GM19324 (cell line): ENCODE data around the gene ECEL1.

Source experiments
- ATAC-seq: cut with Tn5 transposase; IDR thresholded peaks from one replicate; pipeline ENCODE4 v1.9.1; 2021; ENCODE audit warnings: mild to moderate bottlenecking, moderate library complexity; ENCODE audit not compliant: unreplicated experiment, low FRiP score

ECEL1 gene

DNA sequence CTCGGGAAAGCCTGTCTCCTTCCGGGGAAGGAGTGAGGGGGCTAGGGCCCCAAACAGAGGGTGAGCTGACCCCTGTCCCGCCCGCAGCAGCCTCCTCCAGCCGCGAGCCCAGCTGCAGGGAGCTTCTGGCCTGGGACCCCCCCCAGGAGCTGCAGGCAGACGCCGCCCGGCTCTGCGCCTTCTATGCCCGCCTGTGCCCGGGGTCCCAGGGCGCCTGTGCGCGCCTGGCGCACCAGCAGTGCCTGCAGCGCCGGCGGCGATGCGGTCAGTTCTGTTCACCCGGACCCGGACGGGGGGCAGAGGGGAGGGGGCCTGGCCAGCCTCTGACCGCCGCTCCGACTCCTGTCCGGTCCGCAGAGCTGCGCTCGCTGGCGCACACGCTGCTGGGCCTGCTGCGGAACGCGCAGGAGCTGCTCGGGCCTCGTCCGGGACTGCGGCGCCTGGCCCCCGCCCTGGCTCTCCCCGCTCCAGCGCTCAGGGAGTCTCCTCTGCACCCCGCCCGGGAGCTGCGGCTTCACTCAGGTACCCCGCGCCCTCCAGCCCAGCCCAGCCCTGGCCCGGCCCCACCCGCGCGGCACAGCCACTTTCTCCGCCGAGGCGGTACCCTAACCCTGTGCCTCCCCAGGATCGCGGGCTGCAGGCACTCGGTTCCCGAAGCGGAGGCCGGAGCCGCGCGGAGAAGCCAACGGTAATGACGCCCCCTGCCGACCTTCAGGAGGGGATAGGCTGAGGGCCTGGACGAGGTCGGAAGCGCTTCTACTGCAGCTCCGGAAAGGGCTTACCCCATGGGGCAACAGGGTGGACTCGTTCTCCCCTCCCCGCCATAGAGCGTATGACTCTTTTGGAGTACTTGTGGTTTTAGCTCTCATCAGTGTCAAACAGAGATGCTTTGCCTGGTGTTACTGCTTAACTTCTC is 36.3 kb upstream of the ECEL1 start:
- ATAC-seq, result no peak

GRCh38 chr2:232523402-232523681 is 35.7 kb upstream of the ECEL1 start:
- no peak for ATAC-seq

DNA sequence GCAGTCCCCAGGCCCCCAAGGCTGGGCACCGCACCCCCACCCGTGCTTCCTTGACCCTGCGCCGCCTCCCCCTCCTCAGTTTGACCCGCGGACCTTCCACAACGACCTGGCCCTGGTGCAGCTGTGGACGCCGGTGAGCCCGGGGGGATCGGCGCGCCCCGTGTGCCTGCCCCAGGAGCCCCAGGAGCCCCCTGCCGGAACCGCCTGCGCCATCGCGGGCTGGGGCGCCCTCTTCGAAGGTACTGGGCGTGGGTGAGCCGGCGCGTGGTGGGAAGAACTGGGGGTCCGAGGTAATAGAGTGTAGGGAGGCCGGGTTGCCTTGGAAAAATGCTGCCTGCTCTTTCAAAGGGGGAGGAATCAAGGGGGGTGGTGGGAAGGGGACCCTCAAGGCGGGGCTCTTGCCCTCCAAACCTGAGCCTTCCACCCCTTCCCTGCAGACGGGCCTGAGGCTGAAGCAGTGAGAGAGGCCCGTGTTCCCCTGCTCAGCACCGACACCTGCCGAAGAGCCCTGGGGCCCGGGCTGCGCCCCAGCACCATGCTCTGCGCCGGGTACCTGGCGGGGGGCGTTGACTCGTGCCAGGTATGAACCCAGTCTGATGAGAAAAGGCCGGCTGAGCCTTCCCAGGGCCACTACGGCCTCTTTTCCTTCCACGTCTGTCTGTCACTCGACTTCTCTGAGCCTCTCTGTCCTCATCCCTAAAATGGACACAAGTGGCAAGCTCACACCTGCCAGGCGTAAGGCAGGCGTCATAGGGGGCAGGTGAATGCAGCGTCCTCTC is 35.2 kb upstream of the ECEL1 start:
- no peak for ATAC-seq

DNA sequence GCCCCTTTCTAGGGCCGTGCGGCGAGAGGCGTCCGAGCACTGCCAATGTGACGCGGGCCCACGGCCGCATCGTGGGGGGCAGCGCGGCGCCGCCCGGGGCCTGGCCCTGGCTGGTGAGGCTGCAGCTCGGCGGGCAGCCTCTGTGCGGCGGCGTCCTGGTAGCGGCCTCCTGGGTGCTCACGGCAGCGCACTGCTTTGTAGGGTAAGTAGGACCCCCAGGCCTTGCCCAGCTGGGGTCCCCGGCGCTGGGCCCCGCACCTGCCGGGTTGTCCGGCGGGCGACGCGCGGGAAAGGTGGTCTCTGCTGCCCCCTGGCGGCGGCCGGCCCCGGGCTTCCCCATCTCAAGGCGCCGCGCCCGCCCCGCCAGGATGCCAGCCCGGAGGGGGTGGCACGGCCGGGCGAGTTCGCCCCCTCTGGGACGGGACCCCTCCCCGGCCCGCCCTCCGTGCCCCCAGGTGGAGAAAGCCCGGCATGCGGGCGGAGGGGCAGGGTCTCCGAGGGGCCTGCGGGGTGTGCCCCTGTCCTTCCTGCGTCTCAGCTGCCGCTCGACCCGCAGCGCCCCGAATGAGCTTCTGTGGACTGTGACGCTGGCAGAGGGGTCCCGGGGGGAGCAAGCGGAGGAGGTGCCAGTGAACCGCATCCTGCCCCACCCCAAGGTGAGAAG is 34.5 kb upstream of the ECEL1 start:
- no peak for ATAC-seq

GRCh38 chr2:232521098-232521497 is 33.5 kb upstream of the ECEL1 start:
- ATAC-seq, result no peak

DNA sequence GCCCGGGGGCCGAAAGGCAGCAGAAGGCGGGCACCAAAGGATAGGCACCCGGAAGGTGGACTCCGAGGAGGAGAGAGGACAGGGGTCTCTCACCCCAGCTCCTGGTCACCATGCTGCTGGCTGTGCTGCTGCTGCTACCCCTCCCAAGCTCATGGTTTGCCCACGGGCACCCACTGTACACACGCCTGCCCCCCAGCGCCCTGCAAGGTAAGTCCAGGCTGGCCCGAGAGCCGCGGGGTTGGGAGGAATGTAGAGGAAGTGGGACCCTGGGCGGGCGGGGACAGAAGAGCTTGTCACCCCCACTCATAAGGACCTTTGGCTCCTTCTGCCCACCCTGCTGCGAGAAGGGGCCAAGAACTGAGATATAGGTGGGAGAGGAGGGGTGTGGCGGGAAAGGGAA is 32.9 kb upstream of the ECEL1 start:
- no peak for ATAC-seq

- no peak for ATAC-seq
These were observed 32.2 kb upstream of the ECEL1 start, which contains the start of gene PRSS56 for GRCh38 chr2:232519581-232520438. Gene PRSS56, plus strand, starts transcription at chr2:232520388. Its CDS starts 211 bp downstream, at chr2:232520599.

- ATAC-seq, result no peak
These were observed 31.2 kb upstream of the ECEL1 start for GRCh38 chr2:232518844-232519243.

- no peak for ATAC-seq
These were observed 28.9 kb upstream of the ECEL1 start for GRCh38 chr2:232516551-232516950.

DNA sequence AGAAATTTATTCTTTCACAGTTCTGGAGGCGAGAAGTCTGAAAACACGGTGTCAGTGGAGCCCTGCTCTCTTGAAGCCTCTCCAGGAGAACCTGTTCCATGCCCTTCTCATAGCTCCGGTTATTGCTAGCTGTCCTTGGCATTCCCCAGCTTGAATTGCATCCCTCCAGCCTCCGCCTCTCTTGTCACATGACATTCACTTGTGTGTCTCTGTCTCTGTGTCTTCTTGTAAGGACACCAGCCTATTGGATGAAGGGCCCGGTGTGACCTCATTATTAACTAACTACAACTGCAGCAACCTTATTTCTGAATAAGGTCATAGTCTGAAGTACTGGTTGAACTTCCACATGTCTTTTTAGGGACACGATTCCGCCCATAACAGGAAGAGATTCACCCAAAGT is 28.0 kb upstream of the ECEL1 start:
- no peak for ATAC-seq

GRCh38 chr2:232513353-232513752 is 25.7 kb upstream of the ECEL1 start:
- no peak for ATAC-seq

DNA sequence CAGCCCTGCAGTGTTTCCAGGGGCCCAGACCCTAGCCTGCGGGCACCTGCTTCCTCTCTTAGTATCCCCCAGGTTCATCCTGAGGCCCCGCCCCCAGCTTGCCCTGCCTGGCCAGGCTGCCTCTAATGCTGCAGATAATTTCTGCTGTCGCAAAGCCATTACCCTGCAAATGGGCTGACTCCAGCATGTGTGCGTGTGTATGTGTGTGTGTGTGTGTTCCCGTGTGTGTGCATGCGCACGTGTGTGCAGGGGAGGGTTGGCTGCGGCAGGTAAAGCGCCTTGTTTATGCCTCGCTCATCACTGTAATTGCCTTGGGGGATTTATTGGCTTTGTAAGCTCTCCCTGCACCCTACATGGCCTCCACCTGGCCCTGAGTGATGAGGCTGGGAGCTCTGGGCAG is 25.0 kb upstream of the ECEL1 start:
- ATAC-seq, result no peak

DNA sequence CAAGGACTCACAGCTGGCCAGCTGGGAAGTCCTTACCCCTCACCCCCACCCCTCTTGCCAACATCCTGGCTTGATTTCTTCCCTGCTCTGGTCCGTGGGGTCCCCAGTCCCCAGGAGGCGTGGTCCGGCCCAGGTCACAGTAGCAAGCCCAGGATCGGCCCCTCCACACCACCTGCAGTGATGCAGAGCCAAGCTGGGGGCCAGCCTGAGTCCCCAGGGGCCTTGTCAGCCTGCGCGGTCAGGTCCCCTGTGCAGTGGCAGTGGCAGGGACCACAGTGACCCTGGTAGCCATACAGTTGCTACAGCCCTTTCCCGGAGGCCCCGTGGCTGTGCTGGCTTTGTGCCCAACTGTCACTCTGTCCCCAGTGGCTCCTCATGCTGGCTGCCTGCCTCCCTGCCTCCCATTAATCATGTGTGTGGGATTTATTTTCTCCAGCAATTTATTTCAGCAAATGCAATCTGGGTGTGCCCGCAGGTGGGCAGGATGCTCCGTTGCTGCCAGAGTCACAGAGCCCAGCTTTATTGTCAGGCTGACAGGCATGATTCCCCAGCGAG is 23.8 kb upstream of the ECEL1 start:
- ATAC-seq, result no peak

DNA sequence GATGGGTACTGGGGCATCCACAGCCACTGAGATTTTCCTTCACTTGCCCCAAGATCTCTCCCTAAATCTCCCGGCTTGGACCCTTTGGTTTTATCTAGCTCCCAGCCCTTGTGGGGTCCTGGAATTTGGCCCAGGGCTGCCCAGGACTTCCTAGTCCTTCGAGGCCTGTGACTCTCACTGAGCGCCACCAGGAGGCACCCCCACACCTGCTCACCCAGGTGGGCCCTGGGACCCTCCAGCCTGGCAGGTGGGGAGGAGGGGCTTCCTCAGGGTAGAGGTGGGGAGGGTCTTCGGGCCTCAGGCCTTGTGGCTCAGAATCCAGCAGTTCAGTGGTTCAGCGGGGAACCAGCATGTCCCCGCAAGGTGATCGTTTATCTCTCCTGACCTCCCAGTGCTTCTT is 20.6 kb upstream of the ECEL1 start:
- ATAC-seq, result no peak

DNA sequence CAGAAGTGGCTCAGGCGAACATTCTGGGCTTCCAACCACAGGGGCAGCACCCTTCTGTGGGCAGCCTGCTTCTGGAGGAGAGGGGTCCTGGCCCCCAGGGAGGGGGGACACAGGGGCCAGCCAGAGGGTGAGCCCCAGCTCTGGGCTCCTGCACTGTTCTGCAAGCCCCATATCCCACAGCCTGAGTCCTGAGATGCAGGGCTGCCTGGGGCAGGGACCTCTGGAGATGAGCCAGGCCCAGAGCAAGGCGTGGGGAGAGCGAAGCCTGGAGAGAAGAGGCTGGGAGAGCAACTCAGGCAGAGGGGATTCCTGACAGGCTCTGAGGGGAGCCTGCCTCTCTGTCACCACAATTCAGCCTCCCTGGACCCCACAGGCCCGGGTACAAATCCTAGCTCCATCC is 19.1 kb upstream of the ECEL1 start:
- no peak for ATAC-seq

DNA sequence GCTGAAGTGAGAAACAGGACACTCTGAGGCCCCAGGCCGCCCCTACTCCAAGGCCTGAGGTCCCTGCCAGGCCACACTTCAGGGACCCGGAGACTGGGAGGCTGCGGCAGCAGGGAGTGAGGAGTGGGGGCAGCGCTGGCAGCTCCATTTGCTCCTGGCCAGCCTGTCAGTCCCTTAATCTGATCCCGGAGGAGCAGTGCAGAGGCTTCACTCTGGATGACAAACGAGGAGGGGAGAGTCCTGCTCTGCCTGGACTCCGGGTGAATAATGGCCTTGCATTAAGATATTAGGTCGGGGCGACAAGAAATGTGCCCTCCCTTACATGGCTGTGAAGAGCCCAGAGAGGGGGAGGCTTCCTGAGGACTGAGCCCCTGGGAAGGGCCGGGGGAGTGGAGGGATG is 18.2 kb upstream of the ECEL1 start:
- ATAC-seq, result no peak

GRCh38 chr2:232504438-232504837 is 16.8 kb upstream of the ECEL1 start:
- ATAC-seq, result no peak

- no peak for ATAC-seq
These were observed 16.2 kb upstream of the ECEL1 start for GRCh38 chr2:232503809-232504323.

- ATAC-seq, result no peak
These were observed 15.5 kb upstream of the ECEL1 start for GRCh38 chr2:232502911-232503808.
